Breast epithelium (tissue), 3 donors: Measurements from ENCODE around the gene PDIA6.

Experiments used
- POLR2AphosphoS5 ChIP-seq, 3 donors: sonication (generic); formaldehyde crosslinking; IDR thresholded peaks; one replicate each; pipeline ENCODE4 v1.6.1; 2017; ENCODE audit warnings: antibody characterized with exemption in 3 of 3
- TF ChIP-seq, protein P1 (sequence below), 3 donors: fragments of 450-650 bp; IDR thresholded peaks; one replicate each; pipeline ENCODE4 v1.5.1; 2016 to 2017; ENCODE audit warnings: antibody characterized with exemption in 3 of 3, mild to moderate bottlenecking in 3 of 3, moderate library complexity in 3 of 3

DNA sequence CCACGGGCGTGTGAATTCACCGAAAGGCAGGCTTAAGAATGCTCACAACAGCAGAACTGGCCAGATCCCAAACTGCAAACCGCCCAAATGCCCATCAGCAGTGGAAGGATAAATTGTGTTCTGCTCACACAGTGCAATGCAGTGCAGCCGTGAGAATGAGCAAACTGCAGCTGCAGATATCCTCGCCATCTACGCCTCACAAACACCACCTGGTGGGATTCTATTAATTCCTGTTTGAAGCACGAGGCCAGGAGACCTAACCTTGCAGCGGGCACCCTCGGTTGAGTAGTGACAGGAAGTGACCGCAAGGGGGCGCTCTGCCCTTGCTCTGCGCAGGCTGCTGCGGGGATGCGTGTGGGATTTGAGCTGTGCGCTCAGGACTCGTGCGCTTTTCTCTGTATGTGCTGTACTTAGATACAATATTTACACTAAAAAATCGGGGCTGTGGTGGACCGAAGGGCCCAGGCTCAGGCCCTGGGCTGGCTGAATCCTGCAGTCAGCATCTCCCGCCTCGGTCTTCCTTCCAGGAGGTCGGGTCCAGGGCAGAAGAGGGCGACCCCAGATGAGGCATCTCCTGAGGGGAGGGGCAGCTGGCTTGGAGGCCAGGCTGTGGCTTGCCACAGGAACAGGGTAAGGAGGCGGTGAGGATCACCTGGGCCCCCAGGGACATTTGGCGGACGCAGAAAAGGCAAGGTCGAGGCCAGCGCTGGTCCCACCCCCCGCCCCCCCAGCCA is 19.8 kb upstream of the PDIA6 start:
- TF ChIP-seq, protein P1, sequence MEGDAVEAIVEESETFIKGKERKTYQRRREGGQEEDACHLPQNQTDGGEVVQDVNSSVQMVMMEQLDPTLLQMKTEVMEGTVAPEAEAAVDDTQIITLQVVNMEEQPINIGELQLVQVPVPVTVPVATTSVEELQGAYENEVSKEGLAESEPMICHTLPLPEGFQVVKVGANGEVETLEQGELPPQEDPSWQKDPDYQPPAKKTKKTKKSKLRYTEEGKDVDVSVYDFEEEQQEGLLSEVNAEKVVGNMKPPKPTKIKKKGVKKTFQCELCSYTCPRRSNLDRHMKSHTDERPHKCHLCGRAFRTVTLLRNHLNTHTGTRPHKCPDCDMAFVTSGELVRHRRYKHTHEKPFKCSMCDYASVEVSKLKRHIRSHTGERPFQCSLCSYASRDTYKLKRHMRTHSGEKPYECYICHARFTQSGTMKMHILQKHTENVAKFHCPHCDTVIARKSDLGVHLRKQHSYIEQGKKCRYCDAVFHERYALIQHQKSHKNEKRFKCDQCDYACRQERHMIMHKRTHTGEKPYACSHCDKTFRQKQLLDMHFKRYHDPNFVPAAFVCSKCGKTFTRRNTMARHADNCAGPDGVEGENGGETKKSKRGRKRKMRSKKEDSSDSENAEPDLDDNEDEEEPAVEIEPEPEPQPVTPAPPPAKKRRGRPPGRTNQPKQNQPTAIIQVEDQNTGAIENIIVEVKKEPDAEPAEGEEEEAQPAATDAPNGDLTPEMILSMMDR (IDR thresholded peaks at IDR 0.05) = peak; percentile 87 to 91 (median 89)
- peak in 1 of 3 donors; percentile 28 for TF ChIP-seq POLR2AphosphoS5 (IDR thresholded peaks at IDR 0.05)
